CD8-positive, alpha-beta memory T cell (primary cell): Measurements from ENCODE around the gene IRF2BP1. TPM values are rescaled to one million over a fixed set of nuclear protein-coding genes. Genes with fewer than 3 reads are reported as not detected.

Experiments used
- CTCF ChIA-PET: fragments of 350-600 bp; sonication (Branson Sonifier 250); formaldehyde crosslinking; loops from one replicate; lab custom pipeline; 2021; ENCODE audit warnings: antibody characterized with exemption; lab: Charles Lee
- POLR2A ChIA-PET: fragments of 350-600 bp; sonication (Branson Sonifier 250); formaldehyde crosslinking; loops from one replicate; lab custom pipeline; 2021; ENCODE audit warnings: antibody characterized with exemption; lab: Charles Lee
- DNase-seq, 5 donors: peaks; one replicate each; pipeline versions ENCODE4 v3.0.0 to v3.0.0-alpha.2; 2020 to 2022; ENCODE audit warnings: mixed read lengths in 1 of 5
- H3K27ac ChIP-seq: one replicate; pipeline ENCODE4 v1.7.0; 2013; ENCODE audit warnings: low read depth, mild to moderate bottlenecking, low read length, moderate library complexity
- H3K27me3 ChIP-seq: 2 replicates; pipeline ENCODE4 v1.7.0; 2013; ENCODE audit warnings: low read length, mild to moderate bottlenecking; ENCODE audit not compliant: insufficient read depth, poor library complexity, severe bottlenecking
- H3K36me3 ChIP-seq: 2 replicates; pipeline ENCODE4 v1.7.0; 2013; ENCODE audit warnings: mild to moderate bottlenecking, low read length, moderate library complexity; ENCODE audit not compliant: insufficient read depth
- H3K4me1 ChIP-seq: 2 replicates; pipeline ENCODE4 v1.7.0; 2013; ENCODE audit warnings: mild to moderate bottlenecking, low read length, moderate library complexity; ENCODE audit not compliant: insufficient read depth
- H3K4me3 ChIP-seq: 2 replicates; pipeline ENCODE4 v1.7.0; 2013; ENCODE audit warnings: mild to moderate bottlenecking, low read length
- H3K9me3 ChIP-seq: 2 replicates; pipeline ENCODE4 v1.7.0; 2013; ENCODE audit warnings: mild to moderate bottlenecking, low read length
- H3K27ac Mint-ChIP-seq, 8 donors: one replicate each; pipeline ENCODE4 v1.8.0; 2020 to 2021; ENCODE audit warnings: mixed read lengths in 8 of 8, mild to moderate bottlenecking in 6 of 8, inconsistent platforms in 3 of 8, moderate library complexity in 3 of 8
- H3K27me3 Mint-ChIP-seq, 2 donors: one replicate each; pipeline ENCODE4 v1.8.0; 2020 to 2021; ENCODE audit warnings: mixed read lengths in 2 of 2, mild to moderate bottlenecking in 1 of 2, moderate library complexity in 1 of 2
- H3K36me3 Mint-ChIP-seq, 3 donors: one replicate each; pipeline ENCODE4 v1.8.0; 2020 to 2021; ENCODE audit warnings: mixed read lengths in 3 of 3, inconsistent platforms in 1 of 3, mild to moderate bottlenecking in 1 of 3
- H3K4me1 Mint-ChIP-seq, 3 donors: one replicate each; pipeline ENCODE4 v1.8.0; 2020 to 2021; ENCODE audit warnings: mixed read lengths in 3 of 3, inconsistent platforms in 1 of 3, mild to moderate bottlenecking in 1 of 3
- H3K4me3 Mint-ChIP-seq, 7 donors: one replicate each; pipeline ENCODE4 v1.8.0; 2020 to 2021; ENCODE audit warnings: mixed read lengths in 7 of 7, mild to moderate bottlenecking in 6 of 7, moderate library complexity in 4 of 7, inconsistent platforms in 2 of 7
- H3K9me3 Mint-ChIP-seq, 5 donors: one replicate each; pipeline ENCODE4 v1.8.0; 2020 to 2022; ENCODE audit warnings: mixed read lengths in 5 of 5, mild to moderate bottlenecking in 3 of 5, moderate library complexity in 2 of 5, inconsistent platforms in 1 of 5
- polyA plus RNA-seq: library from polyadenylated mRNA; unstranded; fragments of 300-500 nt; fragmentation: Illumina TruSeq; gene quantifications from one replicate; pipeline ENCODE4 v1.2.3, GENCODE V29; 2021
- total RNA-seq, 2 experiments: library from RNA; stranded (reverse); gene quantifications; one replicate each; pipeline ENCODE4 v1.2.3, GENCODE V29; 2021

Gene IRF2BP1
- total and polyA plus RNA-seq, 3 experiments from 2014 or later, result 8.5 to 18.6 (median 17.9) TPM

DNA sequence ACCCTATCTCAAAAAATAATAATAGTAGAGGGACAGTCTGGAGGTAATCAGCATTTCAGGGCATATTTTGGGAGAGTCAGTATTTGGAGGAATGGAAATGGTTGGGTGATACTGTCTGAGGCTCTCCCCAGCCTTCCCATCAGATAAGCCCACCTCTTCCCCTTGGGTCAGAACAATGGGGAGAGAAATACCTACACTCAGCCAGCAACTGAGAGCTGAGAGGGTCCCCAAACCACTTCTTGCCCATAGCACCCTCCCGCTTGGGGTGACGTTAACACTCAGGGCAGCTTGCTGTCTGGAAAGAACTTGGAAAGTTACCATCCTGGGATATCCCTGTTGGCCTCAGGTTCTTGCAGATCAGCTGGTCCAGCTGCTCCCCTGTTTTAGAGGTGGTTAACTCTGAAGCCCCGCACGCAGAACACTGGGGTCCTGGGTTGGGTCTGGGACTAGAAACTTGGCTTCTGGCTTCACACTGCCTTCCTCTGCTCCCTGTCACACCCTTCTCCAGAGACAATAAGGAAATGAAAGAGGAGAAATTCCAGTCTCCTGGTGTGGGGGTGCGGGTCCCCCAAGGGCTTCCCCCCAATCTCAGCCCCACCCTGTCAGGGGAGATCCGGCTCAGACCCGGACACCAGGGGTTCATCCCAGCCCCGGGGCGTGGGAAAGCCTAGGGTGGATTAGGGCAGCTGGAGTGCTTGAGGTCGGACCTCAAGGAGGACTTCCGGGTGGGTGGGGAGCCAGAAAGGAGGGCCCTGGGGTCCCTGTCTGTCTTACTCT is 19.4 kb downstream of the IRF2BP1 start:
- Histone ChIP-seq H3K4me3 (no peak overlapping the region), H3K36me3 (no peaks in the 10 kb centered on the region), H3K4me1 (peaks cover 16% of the 10 kb centered on the region), H3K27ac (no peak overlapping the region), H3K9me3 (no peaks in the 10 kb centered on the region), H3K27me3 (peaks cover 4% of the 10 kb centered on the region)
- Mint-ChIP-seq H3K4me1 (peaks cover 17 to 28% (median 21%) of the 10 kb centered on the region in 3 donors), H3K36me3 (peaks cover 0 to 10% (median 0%) of the 10 kb centered on the region in 3 donors), H3K27me3 (peaks cover 12 to 18% of the 10 kb centered on the region in 2 donors), H3K27ac (no peak overlapping the region), H3K9me3 (no peaks in the 10 kb centered on the region), H3K4me3 (no peak overlapping the region)
- no peak for DNase-seq
- ChIA-PET POLR2A (interaction anchor here (4.2 kb wide), 1 partner anchor 19 kb away, joined by 22 read pairs; the partner anchor contains the start of gene IRF2BP1), CTCF (interaction anchor here (1.0 kb wide), 1 partner anchor 16 kb away, joined by 3 read pairs; no protein-coding TSS in a partner anchor)

- Mint-ChIP-seq H3K27me3 (peaks cover 12 to 18% of the 10 kb centered on the region in 2 donors), H3K4me3 (peak overlapping the region in 4 of 7 donors; percentile 11 to 63 (median 46)), H3K9me3 (no peaks in the 10 kb centered on the region), H3K27ac (no peak overlapping the region), H3K36me3 (peaks cover 0 to 12% (median 0%) of the 10 kb centered on the region in 3 donors), H3K4me1 (peaks cover 23 to 36% (median 24%) of the 10 kb centered on the region in 3 donors)
- ChIA-PET CTCF (interaction anchor here (1.0 to 2.4 kb wide), 4 partner anchors 14 to 96 kb away, joined by 3 to 11 read pairs (median 3); partner anchors contain the start of gene SIX5), POLR2A (interaction anchor here (4.2 kb wide), 1 partner anchor 21 kb away, joined by 22 read pairs; the partner anchor contains the start of gene IRF2BP1)
- peak in 1 of 5 donors; percentile 35 for DNase-seq
- Histone ChIP-seq H3K4me3 (no peak overlapping the region), H3K9me3 (no peaks in the 10 kb centered on the region), H3K27ac (no peak overlapping the region), H3K36me3 (no peaks in the 10 kb centered on the region), H3K4me1 (peaks cover 16% of the 10 kb centered on the region), H3K27me3 (peaks cover 4% of the 10 kb centered on the region)
Observed at GRCh38 chr19:45865269-45865948, 20.5 kb downstream of the IRF2BP1 start.

- no peak overlapping the region for H3K4me3 ChIP-seq
- H3K27ac ChIP-seq, result peak overlapping the region; percentile 18
- peaks cover 16% of the 10 kb centered on the region for H3K4me1 ChIP-seq
- POLR2A ChIA-PET, result interaction anchor here (4.2 kb wide), 1 partner anchor 21 kb away, joined by 22 read pairs; the partner anchor contains the start of gene IRF2BP1
- no peaks in the 10 kb centered on the region for H3K9me3 ChIP-seq
- Mint-ChIP-seq H3K27ac (peak overlapping the region in 3 of 8 donors; percentile 64 to 84 (median 82)), H3K4me3 (peak overlapping the region; percentile 53 to 85 (median 63)), H3K36me3 (peaks cover 0 to 14% (median 0%) of the 10 kb centered on the region in 3 donors), H3K4me1 (peaks cover 23 to 36% (median 24%) of the 10 kb centered on the region in 3 donors), H3K27me3 (peaks cover 12 to 18% of the 10 kb centered on the region in 2 donors), H3K9me3 (no peaks in the 10 kb centered on the region)
- CTCF ChIA-PET, result interaction anchor here (1.0 to 3.0 kb wide), 7 partner anchors 14 to 95 kb away, joined by 3 to 20 read pairs (median 3); partner anchors contain the start of genes IRF2BP1, MYPOP and SIX5
- no peak for DNase-seq
- peaks cover 4% of the 10 kb centered on the region for H3K27me3 ChIP-seq
- H3K36me3 ChIP-seq, result no peaks in the 10 kb centered on the region
Observed at GRCh38 chr19:45864629-45865082, 21.3 kb downstream of the IRF2BP1 start.

DNA sequence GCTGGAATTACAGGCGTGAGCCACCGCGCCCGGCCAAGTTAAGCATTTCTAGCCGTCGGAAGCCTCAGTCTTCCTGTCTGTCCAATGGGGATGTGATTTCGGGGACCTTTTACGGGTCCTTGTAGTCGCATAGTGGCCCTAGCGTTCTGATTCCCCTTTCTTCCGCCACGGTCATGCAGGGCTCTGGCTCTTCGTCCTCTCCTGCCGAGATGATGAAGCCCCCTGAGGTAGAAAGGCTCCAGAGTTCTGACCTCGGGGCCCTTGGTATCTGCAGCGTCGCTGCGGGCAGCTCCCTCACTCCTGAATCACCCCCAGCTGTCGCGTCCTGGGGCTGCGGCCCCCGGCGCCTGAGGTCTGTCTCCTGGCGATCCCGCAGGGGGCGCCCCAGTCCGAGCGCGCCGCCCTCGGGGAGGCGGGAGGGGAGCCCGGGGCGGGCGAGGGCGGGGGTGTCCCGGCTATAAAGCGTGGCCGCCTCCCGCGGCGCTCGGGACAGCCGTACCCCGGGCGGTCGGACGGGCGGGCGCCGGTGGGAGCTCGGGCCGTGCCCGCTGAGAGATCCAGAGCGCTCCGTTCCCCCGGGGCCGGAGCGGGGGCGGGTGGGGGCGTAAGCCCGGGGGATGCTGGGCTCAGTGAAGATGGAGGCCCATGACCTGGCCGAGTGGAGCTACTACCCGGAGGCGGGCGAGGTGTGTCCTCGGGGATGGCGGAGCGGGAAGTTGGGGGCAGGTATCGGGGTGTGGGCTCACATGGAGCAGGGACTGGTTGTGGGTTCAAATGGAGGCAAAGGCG is 21.9 kb downstream of the IRF2BP1 start, which contains the start of gene FOXA3:
Gene FOXA3 (plus strand): TSS at position 487 of the 789 bp plus-strand sequence. CDS start 131 bp downstream, at position 618.
- Mint-ChIP-seq H3K27ac (peak within 1 kb of the TSS; percentile 84 to 99 (median 93)), H3K4me3 (peak within 1 kb of the TSS; percentile 88 to 96 (median 92)), H3K9me3 (no peaks in the 10 kb centered on the region), H3K4me1 (peaks cover 23 to 36% (median 24%) of the 10 kb centered on the region in 3 donors), H3K27me3 (peaks cover 12 to 18% of the 10 kb centered on the region in 2 donors), H3K36me3 (peaks cover 0 to 21% (median 0%) of the 10 kb centered on the region in 3 donors)
- POLR2A ChIA-PET, result interaction anchor here (0.6 to 4.2 kb wide), 10 partner anchors 16 to 483 kb away, joined by 3 to 22 read pairs (median 4); partner anchors contain the start of genes CCDC61, DMWD, IRF2BP1 and MYPOP
- Histone ChIP-seq H3K27me3 (peaks cover 4% of the 10 kb centered on the region), H3K9me3 (no peaks in the 10 kb centered on the region), H3K4me1 (peaks cover 16% of the 10 kb centered on the region), H3K4me3 (peak within 1 kb of the TSS; percentile 71), H3K27ac (peak within 1 kb of the TSS; percentile 29), H3K36me3 (no peaks in the 10 kb centered on the region)
- DNase-seq, result peak; percentile 46 to 71 (median 50)
- CTCF ChIA-PET, result interaction anchor here (0.7 to 3.0 kb wide), 12 partner anchors 15 to 222 kb away, joined by 3 to 20 read pairs (median 3); partner anchors contain the start of genes IRF2BP1, MYPOP and SIX5

- peaks cover 12 to 18% of the 10 kb centered on the region in 2 donors for H3K27me3 Mint-ChIP-seq
- Histone ChIP-seq H3K27me3 (peaks cover 4% of the 10 kb centered on the region), H3K36me3 (no peaks in the 10 kb centered on the region), H3K4me3 (peak overlapping the region; percentile 71), H3K27ac (peak overlapping the region; percentile 29), H3K4me1 (peaks cover 16% of the 10 kb centered on the region), H3K9me3 (no peaks in the 10 kb centered on the region)
- peak overlapping the region; percentile 84 to 99 (median 93) for H3K27ac Mint-ChIP-seq
- H3K4me1 Mint-ChIP-seq, result peaks cover 24 to 37% (median 24%) of the 10 kb centered on the region in 3 donors
- POLR2A ChIA-PET, result interaction anchor here (0.6 to 4.2 kb wide), 10 partner anchors 17 to 484 kb away, joined by 3 to 22 read pairs (median 4); partner anchors contain the start of genes CCDC61, DMWD, IRF2BP1 and MYPOP
- no peak for DNase-seq
- CTCF ChIA-PET, result interaction anchor here (0.7 to 3.0 kb wide), 8 partner anchors 16 to 222 kb away, joined by 3 to 20 read pairs (median 6); partner anchors contain the start of genes IRF2BP1, MYPOP and SIX5
- no peaks in the 10 kb centered on the region for H3K9me3 Mint-ChIP-seq
- H3K4me3 Mint-ChIP-seq, result peak overlapping the region; percentile 88 to 96 (median 92)
- peaks cover 0 to 26% (median 0%) of the 10 kb centered on the region in 3 donors for H3K36me3 Mint-ChIP-seq
Observed at GRCh38 chr19:45863335-45863839, 22.6 kb downstream of the IRF2BP1 start.

DNA sequence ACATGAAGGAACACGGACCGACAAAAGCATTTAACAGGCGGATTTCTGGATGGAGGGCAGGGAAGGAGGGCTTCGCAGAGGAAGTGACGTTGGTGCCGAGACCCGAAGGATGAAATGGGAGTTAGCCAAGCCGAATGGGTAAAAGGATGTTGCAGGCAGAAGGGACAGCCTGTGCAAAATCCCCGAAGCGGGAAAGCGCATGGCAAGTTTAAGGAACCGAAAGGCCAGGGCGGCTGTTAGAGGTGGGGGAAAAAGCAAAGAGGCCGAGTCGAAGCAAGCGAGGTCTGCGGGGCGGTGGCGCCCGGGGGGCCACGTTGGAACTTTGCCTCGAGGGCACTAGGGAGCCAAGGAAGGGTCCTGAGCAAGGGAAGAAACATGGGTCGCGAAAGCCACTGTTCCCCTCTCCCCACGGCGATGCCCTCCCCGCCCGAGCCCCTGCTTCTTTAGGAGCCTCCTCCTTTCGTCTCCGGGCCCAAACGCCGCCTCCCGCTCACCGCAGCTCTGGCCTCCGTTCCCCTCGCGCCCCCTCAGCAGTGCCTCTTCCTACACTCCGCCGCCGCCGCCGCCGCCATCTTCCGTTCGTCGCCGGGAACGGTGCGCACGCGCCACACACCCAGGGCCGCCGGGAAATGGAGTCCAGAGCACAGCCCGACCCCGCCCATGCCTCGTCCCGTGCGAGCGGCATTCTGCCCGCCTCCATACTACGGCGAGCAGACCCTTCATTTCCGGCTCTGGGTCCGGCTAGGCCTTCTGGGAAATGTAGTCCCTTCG is 23.2 kb downstream of the IRF2BP1 start, which contains the start of gene SYMPK:
Gene SYMPK (minus strand): TSS at position 584 of the 771 bp plus-strand sequence. CDS start 8,652 bp downstream, outside the sequence.
- peaks cover 12 to 18% of the 10 kb centered on the region in 2 donors for H3K27me3 Mint-ChIP-seq
- H3K4me1 Mint-ChIP-seq, result peaks cover 27 to 41% (median 28%) of the 10 kb centered on the region in 3 donors
- Histone ChIP-seq H3K4me1 (peaks cover 16% of the 10 kb centered on the region), H3K4me3 (peak within 1 kb of the TSS; percentile 88), H3K9me3 (no peaks in the 10 kb centered on the region), H3K36me3 (no peaks in the 10 kb centered on the region), H3K27ac (peak within 1 kb of the TSS; percentile 82), H3K27me3 (peaks cover 4% of the 10 kb centered on the region)
- H3K4me3 Mint-ChIP-seq, result peak within 1 kb of the TSS; percentile 88 to 96 (median 92)
- H3K36me3 Mint-ChIP-seq, result peaks cover 0 to 31% (median 4%) of the 10 kb centered on the region in 3 donors
- CTCF ChIA-PET, result interaction anchor here (0.7 to 3.0 kb wide), 8 partner anchors 17 to 221 kb away, joined by 3 to 20 read pairs (median 6); partner anchors contain the start of genes IRF2BP1, MYPOP and SIX5
- H3K27ac Mint-ChIP-seq, result peak within 1 kb of the TSS; percentile 84 to 99 (median 93)
- DNase-seq, result peak; percentile 98 to 99 (median 98)
- POLR2A ChIA-PET, result interaction anchor here (0.6 to 4.2 kb wide), 9 partner anchors 17 to 484 kb away, joined by 3 to 22 read pairs (median 5); partner anchors contain the start of genes CCDC61, DMWD, IRF2BP1 and MYPOP
- H3K9me3 Mint-ChIP-seq, result no peaks in the 10 kb centered on the region
